ENCODE data around the gene NRXN3.

The NRXN3 gene

GRCh38 chr14:79608446-79608845, 1438.3 kb downstream of the NRXN3 start:
- DNase-seq = no peak

GRCh38 chr14:79613625-79614024, 1443.5 kb downstream of the NRXN3 start:
- DNase-seq = no peak

- DNase-seq = no peak
These were observed 1444.3 kb downstream of the NRXN3 start for GRCh38 chr14:79614448-79614847.

- no peak for DNase-seq
These were observed 1456.9 kb downstream of the NRXN3 start for GRCh38 chr14:79627058-79627457.

- no peak for DNase-seq
These were observed 1459.5 kb downstream of the NRXN3 start for GRCh38 chr14:79629411-79630287.

DNA sequence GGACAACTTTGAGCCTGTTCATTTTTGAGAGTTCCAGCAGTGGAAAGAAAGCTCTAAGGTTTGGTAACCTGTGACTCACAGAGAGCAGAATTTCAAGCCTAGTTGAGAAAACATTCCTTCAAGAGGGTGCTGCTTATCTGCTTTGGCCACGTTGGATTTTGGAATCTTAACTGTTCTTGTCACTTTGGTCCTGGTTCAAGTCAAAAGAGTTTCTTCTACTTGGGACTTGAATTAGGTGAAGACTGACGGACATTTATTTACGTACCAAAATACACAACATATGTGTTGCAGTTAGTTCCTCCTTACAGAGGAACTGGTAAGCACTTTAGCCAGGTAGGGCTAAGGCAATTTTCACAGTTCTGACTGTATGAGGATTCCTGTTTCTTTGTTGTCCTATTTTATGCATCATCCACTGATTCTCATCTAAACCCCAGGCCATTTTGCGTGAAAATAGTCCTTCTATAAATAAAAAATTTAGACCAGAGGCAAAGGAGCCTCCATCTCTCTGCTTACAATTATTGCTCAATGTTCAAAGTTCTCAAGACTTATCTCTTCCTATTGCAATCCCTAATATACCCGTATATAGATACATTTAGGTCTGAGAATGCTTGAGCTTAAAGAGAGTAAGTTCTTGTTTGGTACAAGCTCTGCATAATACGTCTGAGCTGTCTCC, 1460.3 kb downstream of the NRXN3 start:
- no peak for DNase-seq

DNA sequence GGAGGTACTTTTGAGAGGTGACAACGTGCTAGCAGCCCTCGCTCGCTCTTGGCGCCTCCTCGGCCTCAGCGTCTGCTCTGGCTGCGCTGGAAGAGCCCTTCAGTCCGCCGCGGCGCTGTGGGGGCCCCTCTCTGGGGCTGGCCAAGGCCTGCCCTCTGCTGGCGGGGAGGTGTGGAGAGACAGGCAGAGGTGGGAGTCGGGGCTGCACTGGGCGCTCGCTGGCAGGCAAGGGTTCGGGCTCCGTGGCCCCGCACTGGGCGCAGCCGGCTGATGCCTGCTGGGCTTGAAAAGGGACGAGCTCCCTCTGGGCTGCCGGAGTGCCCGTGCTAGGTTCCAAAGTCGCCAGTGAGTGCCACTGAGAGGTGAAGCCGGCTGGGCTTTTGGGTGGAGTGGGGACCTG, 1461.1 kb downstream of the NRXN3 start:
- DNase-seq = no peak

DNA sequence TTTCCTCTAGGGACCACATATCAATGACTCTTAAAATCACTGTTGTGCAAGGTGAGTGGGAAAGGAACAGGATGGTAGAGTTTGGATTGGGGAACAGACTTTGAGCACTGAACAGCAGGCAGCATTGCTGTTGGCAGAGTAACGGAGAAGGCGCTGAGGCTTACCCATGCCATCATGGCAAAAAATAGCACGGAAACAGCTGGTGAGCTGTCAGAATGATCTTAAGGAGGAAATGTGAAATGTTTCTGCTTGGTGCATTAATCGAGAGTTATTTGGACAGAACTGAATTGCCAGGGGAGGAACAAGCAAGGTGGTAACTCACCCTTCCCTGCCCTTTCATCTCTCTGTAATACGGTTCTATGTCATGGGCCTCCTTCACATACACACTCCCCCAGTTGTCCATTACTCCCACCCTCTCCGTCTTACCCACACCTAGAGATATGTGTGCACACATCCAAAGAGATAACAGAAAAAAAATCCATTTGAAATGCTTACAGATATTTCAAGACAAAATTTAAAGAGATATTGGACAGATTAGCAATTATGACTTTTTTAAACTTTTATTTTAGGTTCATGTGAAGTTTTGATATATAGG, 1468.6 kb downstream of the NRXN3 start:
- no peak for DNase-seq

DNA sequence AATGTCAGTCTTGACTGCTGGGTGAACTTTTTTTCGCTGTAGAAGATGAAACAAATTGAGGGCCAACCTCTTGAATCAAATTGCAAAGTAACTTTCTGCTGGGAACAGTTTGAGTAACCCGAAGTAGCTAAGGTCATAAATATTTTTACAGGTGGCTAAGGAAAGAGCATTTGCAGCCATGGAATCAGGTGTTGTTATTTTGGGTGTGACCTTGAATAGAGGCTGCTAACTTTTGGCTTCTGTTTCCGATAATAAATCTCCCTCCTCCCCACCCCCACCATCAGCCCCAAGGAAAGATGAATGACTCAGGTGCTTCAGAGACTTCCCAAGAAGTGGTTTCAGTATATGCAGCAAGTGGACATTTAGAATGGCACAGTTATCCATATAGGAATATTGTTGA, 1469.4 kb downstream of the NRXN3 start:
- DNase-seq = no peak

- no peak for DNase-seq
These were observed 1471.2 kb downstream of the NRXN3 start for GRCh38 chr14:79641371-79641770.

- DNase-seq = no peak
These were observed 1473.0 kb downstream of the NRXN3 start for GRCh38 chr14:79643132-79643531.

- no peak for DNase-seq
These were observed 1475.7 kb downstream of the NRXN3 start for GRCh38 chr14:79645753-79646362.

DNA sequence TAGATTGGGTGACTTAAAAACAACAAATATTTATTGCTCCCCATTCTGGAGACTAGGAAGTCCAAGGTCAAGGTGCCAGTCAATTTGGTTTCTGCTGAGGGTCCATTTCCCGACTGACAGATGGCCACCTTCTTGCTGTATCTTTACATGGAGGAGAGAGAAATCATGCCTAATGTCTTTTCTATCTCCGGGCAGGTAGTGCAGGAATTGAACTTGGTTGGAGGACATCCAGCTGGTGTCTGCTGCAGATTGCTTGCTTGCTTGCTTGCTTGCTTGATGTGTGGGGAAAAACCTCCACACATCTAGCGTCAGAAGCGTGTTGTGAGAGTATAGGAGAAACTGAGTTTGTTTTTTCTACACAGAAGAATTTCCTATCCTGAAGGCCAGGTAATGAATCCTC, 1479.7 kb downstream of the NRXN3 start:
- DNase-seq = no peak

DNA sequence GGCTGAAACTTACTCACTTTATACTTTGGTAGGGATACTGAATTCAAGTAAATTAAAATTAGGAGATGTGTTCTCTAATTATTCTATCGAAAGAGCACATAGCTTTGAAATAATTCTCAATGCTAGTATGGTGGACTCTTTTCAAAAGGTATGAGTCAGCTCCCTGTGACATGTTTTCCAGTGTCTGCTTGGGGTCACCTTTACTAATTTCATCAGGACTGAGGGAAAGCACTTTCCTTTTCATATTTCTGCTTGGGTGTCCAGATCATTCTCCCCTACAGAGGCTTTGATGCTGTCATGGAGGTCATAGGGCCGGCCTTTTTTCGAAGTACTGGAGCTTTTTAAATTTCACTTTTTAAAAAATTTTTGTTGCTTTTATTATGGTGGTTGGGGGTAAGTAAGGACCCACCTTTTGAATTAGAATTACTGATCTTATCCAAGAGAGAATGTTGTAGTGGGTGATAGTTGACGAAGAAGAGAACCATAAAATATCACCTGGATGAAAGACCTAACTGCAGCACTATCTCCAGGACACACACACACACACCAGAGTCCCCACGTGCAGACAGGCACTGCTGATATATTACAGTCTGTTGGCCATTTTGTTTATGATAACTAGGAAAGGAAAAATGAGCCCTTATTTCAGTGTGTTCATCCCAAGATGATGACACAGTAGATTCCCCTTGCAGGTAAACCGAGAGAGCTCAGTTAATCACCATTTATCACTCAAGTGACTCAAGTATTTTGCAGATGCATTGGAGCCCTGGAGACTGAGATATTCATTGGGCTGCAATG, 1482.5 kb downstream of the NRXN3 start:
- DNase-seq = no peak

DNA sequence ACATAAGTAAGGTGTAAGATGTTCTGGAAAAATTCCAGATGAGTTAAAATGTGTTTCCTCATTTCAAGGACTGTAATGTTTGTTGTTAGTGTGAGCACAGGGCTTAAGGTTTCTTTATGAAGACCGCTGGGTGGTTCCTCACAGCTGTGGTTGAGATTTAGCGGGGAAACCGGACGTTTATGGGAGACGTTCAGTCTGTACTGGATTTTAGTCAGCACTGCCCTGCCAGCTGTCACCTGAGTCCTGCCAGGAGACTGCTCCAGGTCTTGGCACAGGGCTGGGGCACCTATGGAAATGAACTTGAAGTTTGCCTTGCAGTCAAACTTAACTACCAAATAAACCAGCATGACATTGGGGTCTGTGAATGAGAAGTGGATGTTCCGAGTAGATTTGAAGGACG, 1485.9 kb downstream of the NRXN3 start:
- DNase-seq = no peak

DNA sequence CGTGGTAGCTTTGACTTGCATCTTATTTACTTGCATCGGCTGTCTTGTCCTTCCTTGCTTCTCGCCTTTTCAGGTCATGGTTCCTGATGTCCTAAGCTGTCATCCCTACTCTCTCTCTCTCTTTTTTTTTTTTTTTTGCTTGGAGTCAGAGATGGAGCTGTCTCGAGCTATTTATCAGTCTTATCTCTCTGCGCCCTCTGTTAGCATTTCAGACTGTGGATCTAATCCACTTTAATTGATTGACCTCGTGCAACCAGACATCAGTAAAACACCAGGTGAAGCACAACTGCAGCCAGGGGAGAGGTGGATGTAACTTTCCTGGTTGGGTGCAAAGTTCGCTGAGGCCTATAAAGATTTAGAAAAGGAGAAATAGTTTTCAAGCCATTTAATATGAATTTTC, 1486.3 kb downstream of the NRXN3 start:
- DNase-seq = no peak

DNA sequence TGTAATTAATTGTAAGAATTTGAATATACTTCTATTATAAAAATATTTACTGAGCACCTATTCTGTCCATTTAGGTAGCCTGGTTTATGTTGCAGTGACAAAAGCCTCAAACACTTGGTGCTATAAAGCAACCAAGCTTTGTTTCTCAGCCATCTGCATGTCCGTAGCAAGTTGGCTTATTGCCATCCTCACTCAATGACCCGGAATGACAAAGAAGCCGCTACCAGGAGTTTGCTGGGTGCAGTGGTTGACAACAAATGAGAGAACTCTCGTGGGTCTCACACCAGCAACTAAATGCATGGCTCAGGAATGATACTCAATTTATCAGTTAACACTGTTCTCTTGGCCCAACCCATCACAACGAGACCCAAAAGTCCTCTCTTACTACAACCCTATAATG, 1488.0 kb downstream of the NRXN3 start:
- no peak for DNase-seq

DNA sequence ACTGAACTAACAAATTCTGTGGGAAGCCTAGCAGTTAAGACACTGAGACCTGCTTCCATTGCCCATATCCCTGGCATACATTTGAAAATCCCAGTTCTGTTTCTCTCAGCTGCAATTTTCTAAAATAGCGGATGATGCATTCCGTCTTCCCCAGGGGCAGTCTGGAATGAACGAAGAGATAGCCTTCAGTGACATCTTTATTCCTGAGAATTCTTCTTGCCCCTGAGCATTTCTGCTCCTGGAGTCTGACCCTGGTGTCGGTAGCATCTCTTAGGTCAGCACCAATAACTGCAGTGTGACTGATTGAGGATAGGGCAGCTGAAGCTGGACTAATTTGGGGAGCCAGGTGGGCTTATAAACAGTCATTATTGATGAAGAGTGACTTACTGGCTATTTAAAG, 1488.6 kb downstream of the NRXN3 start:
- DNase-seq = no peak

DNA sequence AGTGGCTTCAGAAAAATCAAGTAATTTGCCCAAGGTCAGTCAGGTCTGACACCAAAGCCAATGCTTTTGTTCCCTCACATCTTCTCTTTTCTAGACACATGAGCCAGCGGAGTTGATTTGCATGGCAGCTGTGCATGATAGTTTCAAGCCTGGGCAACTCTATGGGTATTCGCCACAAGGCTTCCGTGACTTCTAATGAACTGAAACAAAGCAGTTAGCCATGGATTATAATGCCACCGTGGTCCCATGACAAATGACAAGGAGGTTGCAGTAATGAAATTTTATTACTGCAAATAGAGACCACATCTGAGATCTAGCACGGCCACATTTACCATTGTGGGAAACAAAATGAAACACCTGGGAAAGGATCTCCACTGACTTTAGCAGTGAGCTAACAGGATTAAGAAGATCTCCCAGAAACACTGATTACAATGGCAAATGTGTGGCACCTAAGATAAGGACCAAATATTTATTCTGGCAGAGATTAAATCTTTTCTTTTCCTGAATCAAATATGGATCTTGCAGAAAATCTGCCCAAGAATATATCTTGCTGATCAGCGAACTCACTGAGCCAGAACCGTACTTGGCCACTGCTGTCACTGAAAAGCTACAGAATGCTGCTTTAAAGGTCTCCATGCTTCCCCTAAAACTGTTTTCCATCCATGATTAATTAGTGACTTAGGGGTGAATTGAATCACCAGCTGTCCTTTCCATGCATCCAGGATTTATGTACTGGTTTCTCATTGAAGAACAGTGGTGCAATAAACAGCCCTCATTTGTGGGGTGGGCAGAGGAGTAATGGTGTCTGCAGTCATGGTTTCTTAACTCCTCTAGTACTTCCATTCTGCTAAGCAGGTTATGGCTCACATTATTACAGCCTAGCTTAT, 1490.1 kb downstream of the NRXN3 start:
- DNase-seq = no peak

DNA sequence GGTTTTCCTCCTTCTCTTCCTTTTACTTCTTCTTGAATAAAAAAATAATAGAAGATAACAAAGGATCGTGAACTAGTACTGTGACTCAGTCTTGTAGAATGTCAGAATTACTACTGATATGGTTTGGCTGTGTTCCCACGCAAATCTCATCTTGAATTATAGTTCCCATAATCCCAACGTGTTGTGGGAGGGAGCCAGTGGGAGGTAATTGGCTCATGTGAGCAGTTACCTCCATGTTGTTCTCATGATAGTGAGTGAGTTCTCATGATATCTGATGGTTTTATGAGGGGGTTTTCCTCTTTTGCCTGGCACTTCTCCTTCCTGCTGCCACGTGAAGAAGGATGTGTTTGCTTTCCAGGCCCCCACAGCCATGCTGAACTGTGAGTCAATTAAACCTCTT, 1491.6 kb downstream of the NRXN3 start:
- no peak for DNase-seq

DNA sequence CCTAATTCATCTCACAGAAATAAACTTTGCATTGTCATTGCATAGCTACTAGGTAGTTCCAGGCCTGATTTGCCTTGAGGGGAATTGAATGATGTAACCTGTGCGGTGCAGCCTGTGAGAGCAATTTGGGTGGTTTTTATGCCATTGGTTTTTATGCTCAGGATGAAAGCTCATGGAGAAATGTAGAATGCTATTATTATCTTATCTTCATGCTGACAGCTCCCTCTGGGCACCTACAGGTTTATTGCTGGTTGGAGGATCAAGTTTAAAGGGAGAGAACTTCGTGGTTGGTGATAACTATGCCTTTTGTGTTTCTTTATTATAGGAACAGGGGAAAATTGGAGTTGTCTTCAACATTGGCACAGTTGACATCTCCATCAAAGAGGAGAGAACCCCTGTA, 1493.3 kb downstream of the NRXN3 start:
- no peak for DNase-seq

GRCh38 chr14:79665556-79665955, 1495.4 kb downstream of the NRXN3 start:
- no peak for DNase-seq
